ENCODE measurements around the gene NEK7. TPM values are rescaled to one million over a fixed set of nuclear protein-coding genes. Genes with fewer than 3 reads are reported as not detected.

NEK7 gene
- total RNA-seq, 3 donors from 2014 or later (not counting 1 experiment from before 2014, with no cell fraction given), result 34.1 to 57.5 (median 42.1) TPM

GRCh38 chr1:198175423-198176170 is 18.8 kb downstream of the NEK7 start:
- no peaks in the 10 kb centered on the region for H3K36me3 ChIP-seq (ENCODE audit: control insufficient read depth, insufficient read depth, low read length)
- ATAC-seq (peak in 1 of 3 donors; percentile 48), DNase-seq (peak in 1 of 2 donors; percentile 69)
- no peak overlapping the region for H3K4me3 ChIP-seq (ENCODE audit: low read length)
- H3K27ac ChIP-seq (ENCODE audit: low read length), result peak overlapping the region; percentile 18
- H3K4me1 ChIP-seq (ENCODE audit: control insufficient read depth, insufficient read depth, low read length), result peaks cover 20% of the 10 kb centered on the region
- no peaks in the 10 kb centered on the region for H3K9me3 Mint-ChIP-seq
- H3K27ac Mint-ChIP-seq, result peak overlapping the region; percentile 68
- H3K4me1 Mint-ChIP-seq, result peaks cover 74 to 79% of the 10 kb centered on the region in 2 donors
- no peaks in the 10 kb centered on the region for H3K27me3 Mint-ChIP-seq (ENCODE audit: low read depth in 2 of 2)
- WGBS (ENCODE audit: insufficient coverage), result 48% methylated on average over 4 of the region's 5 CpGs
- no peaks in the 10 kb centered on the region for H3K9me3 ChIP-seq (ENCODE audit: control insufficient read depth, insufficient read depth, low read length)
- H3K27me3 ChIP-seq (ENCODE audit: control insufficient read depth, insufficient read depth, low read length), result no peaks in the 10 kb centered on the region
- TF ChIP-seq, protein P1, sequence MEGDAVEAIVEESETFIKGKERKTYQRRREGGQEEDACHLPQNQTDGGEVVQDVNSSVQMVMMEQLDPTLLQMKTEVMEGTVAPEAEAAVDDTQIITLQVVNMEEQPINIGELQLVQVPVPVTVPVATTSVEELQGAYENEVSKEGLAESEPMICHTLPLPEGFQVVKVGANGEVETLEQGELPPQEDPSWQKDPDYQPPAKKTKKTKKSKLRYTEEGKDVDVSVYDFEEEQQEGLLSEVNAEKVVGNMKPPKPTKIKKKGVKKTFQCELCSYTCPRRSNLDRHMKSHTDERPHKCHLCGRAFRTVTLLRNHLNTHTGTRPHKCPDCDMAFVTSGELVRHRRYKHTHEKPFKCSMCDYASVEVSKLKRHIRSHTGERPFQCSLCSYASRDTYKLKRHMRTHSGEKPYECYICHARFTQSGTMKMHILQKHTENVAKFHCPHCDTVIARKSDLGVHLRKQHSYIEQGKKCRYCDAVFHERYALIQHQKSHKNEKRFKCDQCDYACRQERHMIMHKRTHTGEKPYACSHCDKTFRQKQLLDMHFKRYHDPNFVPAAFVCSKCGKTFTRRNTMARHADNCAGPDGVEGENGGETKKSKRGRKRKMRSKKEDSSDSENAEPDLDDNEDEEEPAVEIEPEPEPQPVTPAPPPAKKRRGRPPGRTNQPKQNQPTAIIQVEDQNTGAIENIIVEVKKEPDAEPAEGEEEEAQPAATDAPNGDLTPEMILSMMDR (IDR thresholded peaks at IDR 0.05), result no peak
- H3K36me3 Mint-ChIP-seq, result no peaks in the 10 kb centered on the region
- H3K4me3 Mint-ChIP-seq, result no peak overlapping the region
- intact Hi-C loops (cut with micrococcal nuclease), result no loop called here

DNA sequence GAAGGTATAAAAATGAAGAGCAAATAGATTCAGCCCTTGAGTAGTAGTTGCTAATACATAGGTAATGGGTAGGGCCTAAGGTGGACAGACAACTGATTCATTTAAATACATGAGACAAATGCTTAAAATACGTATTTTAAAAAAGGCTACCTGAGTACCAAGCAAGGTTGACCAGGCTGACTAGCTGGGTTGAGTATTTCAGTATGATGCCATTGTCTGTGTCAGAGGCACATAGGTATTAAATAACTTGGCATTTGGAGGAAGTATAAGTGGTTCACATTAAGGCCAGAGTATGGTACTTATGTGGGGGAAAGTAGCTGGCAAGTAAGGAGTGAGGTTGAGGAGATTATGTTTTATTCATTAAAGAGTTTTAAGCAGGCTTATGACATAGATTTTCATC is 19.4 kb downstream of the NEK7 start:
- H3K27ac ChIP-seq (ENCODE audit: low read length), result peak overlapping the region; percentile 18
- H3K4me3 ChIP-seq (ENCODE audit: low read length), result no peak overlapping the region
- H3K9me3 ChIP-seq (ENCODE audit: control insufficient read depth, insufficient read depth, low read length), result no peaks in the 10 kb centered on the region
- 95% methylated on average over 1 of the region's 1 CpG for WGBS (ENCODE audit: insufficient coverage)
- intact Hi-C loops (cut with micrococcal nuclease), result no loop called here
- Mint-ChIP-seq H3K27me3 (ENCODE audit: low read depth in 2 of 2) (no peaks in the 10 kb centered on the region), H3K9me3 (no peaks in the 10 kb centered on the region), H3K36me3 (no peaks in the 10 kb centered on the region), H3K27ac (peak overlapping the region; percentile 68), H3K4me1 (peaks cover 77 to 84% of the 10 kb centered on the region in 2 donors), H3K4me3 (no peak overlapping the region)
- TF ChIP-seq, protein P1 (IDR thresholded peaks at IDR 0.05), result no peak
- H3K36me3 ChIP-seq (ENCODE audit: control insufficient read depth, insufficient read depth, low read length), result no peaks in the 10 kb centered on the region
- no peaks in the 10 kb centered on the region for H3K27me3 ChIP-seq (ENCODE audit: control insufficient read depth, insufficient read depth, low read length)
- ATAC-seq (no peak), DNase-seq (no peak)
- H3K4me1 ChIP-seq (ENCODE audit: control insufficient read depth, insufficient read depth, low read length), result peaks cover 17% of the 10 kb centered on the region

GRCh38 chr1:198177546-198177945 is 20.7 kb downstream of the NEK7 start:
- Mint-ChIP-seq H3K36me3 (no peaks in the 10 kb centered on the region), H3K9me3 (no peaks in the 10 kb centered on the region), H3K27me3 (ENCODE audit: low read depth in 2 of 2) (no peaks in the 10 kb centered on the region), H3K4me3 (peak overlapping the region; percentile 57), H3K27ac (peak overlapping the region; percentile 68), H3K4me1 (peaks cover 80 to 86% of the 10 kb centered on the region in 2 donors)
- no peaks in the 10 kb centered on the region for H3K36me3 ChIP-seq (ENCODE audit: control insufficient read depth, insufficient read depth, low read length)
- H3K4me1 ChIP-seq (ENCODE audit: control insufficient read depth, insufficient read depth, low read length), result peaks cover 11% of the 10 kb centered on the region
- intact Hi-C loops (cut with micrococcal nuclease), result no loop called here
- DNase-seq (no peak), ATAC-seq (no peak)
- TF ChIP-seq, protein P1 (IDR thresholded peaks at IDR 0.05), result no peak
- H3K27me3 ChIP-seq (ENCODE audit: control insufficient read depth, insufficient read depth, low read length), result no peaks in the 10 kb centered on the region
- no peak overlapping the region for H3K4me3 ChIP-seq (ENCODE audit: low read length)
- 13% methylated on average over 1 of the region's 2 CpGs for WGBS (ENCODE audit: insufficient coverage)
- H3K9me3 ChIP-seq (ENCODE audit: control insufficient read depth, insufficient read depth, low read length), result no peaks in the 10 kb centered on the region
- peak overlapping the region; percentile 1 for H3K27ac ChIP-seq (ENCODE audit: low read length)

All from natural killer cell (primary cell).